HepG2 (cell line): Measurements from ENCODE around the gene PRR35. TPM values are rescaled to one million over a fixed set of nuclear protein-coding genes. Genes with fewer than 3 reads are reported as not detected.

Source experiments
- FOSL2 ChIP-seq: sonication (generic); formaldehyde crosslinking; IDR thresholded peaks from 2 replicates; pipeline ENCODE4 v1.4.0; 2020; ENCODE audit warnings: missing genetic modification reagents
- SMC3 ChIP-seq: IDR thresholded peaks from 2 replicates; pipeline ENCODE4 v1.6.1; 2011; ENCODE audit warnings: low read length, improper control_type of control experiment
- YEATS2 ChIP-seq: sonication (generic); formaldehyde crosslinking; IDR thresholded peaks from 2 replicates; pipeline ENCODE4 v1.4.0; 2020; ENCODE audit warnings: missing genetic modification reagents, borderline replicate concordance
- ZNF274 ChIP-seq: sonication (generic); formaldehyde crosslinking; IDR thresholded peaks from 2 replicates; pipeline ENCODE4 v1.5.1; 2020; ENCODE audit warnings: mild to moderate bottlenecking, missing genetic modification reagents
- ZNF431 ChIP-seq: sonication (generic); formaldehyde crosslinking; IDR thresholded peaks from 2 replicates; pipeline ENCODE4 v1.9.0; 2022; ENCODE audit warnings: missing genetic modification reagents, low read depth, mild to moderate bottlenecking, borderline replicate concordance
- ZNF543 ChIP-seq: sonication (generic); formaldehyde crosslinking; IDR thresholded peaks from 2 replicates; pipeline ENCODE4 v1.4.0; 2020; ENCODE audit warnings: mild to moderate bottlenecking, missing genetic modification reagents
- ZNF614 ChIP-seq: IDR thresholded peaks from 2 replicates; pipeline ENCODE4 v1.6.1; 2018; ENCODE audit warnings: missing biosample characterization, missing genetic modification reagents, inconsistent platforms, borderline replicate concordance
- ZNF619 ChIP-seq: sonication (generic); formaldehyde crosslinking; IDR thresholded peaks from 2 replicates; pipeline ENCODE4 v1.4.0; 2020; ENCODE audit warnings: mild to moderate bottlenecking, missing genetic modification reagents
- polyA plus RNA-seq, 8 experiments: library from polyadenylated mRNA; depleted of rRNA in 3 of 8; stranded (reverse) in 7 of 8; unstranded in 1 of 8; fragments of >200 nt; fragmentation: Illumina TruSeq in 4 of 8; extraction: Trizol in 4 of 8; gene quantifications; 2 replicates each; pipeline versions ENCODE4 v1.2.1 to v1.2.3, GENCODE V29; 2011 to 2016; ENCODE audit warnings: low read depth in 4 of 8, missing spikeins in 1 of 8, mixed read lengths in 1 of 8; ENCODE audit not compliant: insufficient read depth in 1 of 8
- total RNA-seq, 5 experiments: library from RNA; depleted of rRNA; stranded (reverse); fragments of >200 nt; fragmentation: Illumina TruSeq; extraction: Trizol; gene quantifications; 2 replicates each; pipeline ENCODE4 v1.2.3, GENCODE V29; 2016; ENCODE audit warnings: low read depth in 1 of 5
- TF ChIP-seq, protein P1 (sequence below): sonication (generic); formaldehyde crosslinking; IDR thresholded peaks from 2 replicates; pipeline ENCODE4; 2020; ENCODE audit warnings: missing genetic modification reagents, mild to moderate bottlenecking, borderline replicate concordance
- TF ChIP-seq, protein P2 (sequence below): sonication (generic); formaldehyde crosslinking; conservative IDR thresholded peaks from 2 replicates; pipeline ENCODE4 v1.8.0; 2022; ENCODE audit warnings: missing genetic modification reagents
- TF ChIP-seq, protein P3 (sequence below): sonication (generic); formaldehyde crosslinking; IDR thresholded peaks from 2 replicates; pipeline ENCODE4 v1.4.0; 2020; ENCODE audit warnings: missing genetic modification reagents, borderline replicate concordance
- TF ChIP-seq, protein P4 (sequence below), 2 experiments: sonication (generic) in 1 of 2; formaldehyde crosslinking in 1 of 2; IDR thresholded peaks; 2 replicates each; pipeline versions ENCODE4 v1.4.0 to v1.6.1; 2016 to 2020; ENCODE audit warnings: borderline replicate concordance in 1 of 2, low read depth in 1 of 2, mild to moderate bottlenecking in 1 of 2, missing genetic modification reagents in 1 of 2
- TF ChIP-seq, protein P5 (sequence below): IDR thresholded peaks from 2 replicates; pipeline ENCODE4 v1.6.1; 2018; ENCODE audit warnings: missing genetic modification reagents, mild to moderate bottlenecking, missing compliant biosample characterization

PRR35 gene
- total and polyA plus RNA-seq, 2 of the 13 experiments (the other 11 are each of a cell fraction or from before 2014, with no cell fraction given): 0.07 to 0.16 TPM

DNA sequence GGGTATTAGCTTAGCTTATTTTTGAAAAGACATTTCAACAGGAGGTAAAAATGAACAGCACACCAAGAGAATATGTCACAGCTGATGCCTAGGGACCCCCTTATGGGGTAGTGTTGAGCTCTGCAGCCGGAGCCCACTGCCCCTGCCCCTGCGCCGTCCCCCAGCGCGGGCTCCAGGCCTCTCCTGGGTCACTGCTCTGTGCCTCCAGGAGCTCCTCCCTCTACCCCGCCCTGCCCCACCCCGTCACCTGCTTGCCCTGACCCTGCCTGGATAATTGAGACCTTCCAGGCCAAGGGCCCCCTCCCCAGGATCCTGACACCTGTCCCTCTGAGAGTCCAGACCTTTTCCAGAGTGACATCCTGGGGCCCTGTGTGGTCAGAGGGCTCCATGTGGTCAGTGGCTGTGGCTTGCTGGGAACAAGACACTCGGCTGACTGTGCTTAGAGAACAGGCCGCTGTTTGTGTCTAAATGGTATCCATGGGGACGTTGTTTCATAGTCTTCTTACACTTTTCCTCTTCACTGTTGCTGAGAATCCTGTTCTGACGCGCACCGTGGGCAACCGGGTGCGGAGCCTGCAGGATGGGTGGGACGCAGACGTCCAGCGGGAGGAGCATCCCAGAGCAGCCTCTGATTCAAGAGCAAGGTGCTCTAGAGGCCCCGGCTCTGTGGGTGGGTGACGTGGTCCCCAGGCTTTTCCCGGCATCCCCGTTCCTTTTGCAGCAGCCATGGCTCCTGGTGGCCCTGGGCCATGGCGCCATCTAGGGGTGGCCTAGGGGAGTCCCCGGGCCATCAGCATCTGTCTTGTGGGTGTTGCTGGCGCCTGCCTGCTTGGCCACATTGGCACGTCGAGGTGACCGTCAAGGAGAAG, 50.6 kb downstream of the PRR35 start (continued):
- TF ChIP-seq, protein P1, sequence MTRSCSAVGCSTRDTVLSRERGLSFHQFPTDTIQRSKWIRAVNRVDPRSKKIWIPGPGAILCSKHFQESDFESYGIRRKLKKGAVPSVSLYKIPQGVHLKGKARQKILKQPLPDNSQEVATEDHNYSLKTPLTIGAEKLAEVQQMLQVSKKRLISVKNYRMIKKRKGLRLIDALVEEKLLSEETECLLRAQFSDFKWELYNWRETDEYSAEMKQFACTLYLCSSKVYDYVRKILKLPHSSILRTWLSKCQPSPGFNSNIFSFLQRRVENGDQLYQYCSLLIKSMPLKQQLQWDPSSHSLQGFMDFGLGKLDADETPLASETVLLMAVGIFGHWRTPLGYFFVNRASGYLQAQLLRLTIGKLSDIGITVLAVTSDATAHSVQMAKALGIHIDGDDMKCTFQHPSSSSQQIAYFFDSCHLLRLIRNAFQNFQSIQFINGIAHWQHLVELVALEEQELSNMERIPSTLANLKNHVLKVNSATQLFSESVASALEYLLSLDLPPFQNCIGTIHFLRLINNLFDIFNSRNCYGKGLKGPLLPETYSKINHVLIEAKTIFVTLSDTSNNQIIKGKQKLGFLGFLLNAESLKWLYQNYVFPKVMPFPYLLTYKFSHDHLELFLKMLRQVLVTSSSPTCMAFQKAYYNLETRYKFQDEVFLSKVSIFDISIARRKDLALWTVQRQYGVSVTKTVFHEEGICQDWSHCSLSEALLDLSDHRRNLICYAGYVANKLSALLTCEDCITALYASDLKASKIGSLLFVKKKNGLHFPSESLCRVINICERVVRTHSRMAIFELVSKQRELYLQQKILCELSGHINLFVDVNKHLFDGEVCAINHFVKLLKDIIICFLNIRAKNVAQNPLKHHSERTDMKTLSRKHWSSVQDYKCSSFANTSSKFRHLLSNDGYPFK (CRISPR knock-in tag): 0 out of 2 replicates have a peak, but pooled peaks have one; percentile 33
- TF ChIP-seq, protein P2, sequence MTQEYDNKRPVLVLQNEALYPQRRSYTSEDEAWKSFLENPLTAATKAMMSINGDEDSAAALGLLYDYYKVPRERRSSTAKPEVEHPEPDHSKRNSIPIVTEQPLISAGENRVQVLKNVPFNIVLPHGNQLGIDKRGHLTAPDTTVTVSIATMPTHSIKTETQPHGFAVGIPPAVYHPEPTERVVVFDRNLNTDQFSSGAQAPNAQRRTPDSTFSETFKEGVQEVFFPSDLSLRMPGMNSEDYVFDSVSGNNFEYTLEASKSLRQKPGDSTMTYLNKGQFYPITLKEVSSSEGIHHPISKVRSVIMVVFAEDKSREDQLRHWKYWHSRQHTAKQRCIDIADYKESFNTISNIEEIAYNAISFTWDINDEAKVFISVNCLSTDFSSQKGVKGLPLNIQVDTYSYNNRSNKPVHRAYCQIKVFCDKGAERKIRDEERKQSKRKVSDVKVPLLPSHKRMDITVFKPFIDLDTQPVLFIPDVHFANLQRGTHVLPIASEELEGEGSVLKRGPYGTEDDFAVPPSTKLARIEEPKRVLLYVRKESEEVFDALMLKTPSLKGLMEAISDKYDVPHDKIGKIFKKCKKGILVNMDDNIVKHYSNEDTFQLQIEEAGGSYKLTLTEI (CRISPR knock-in tag): no peak
- TF ChIP-seq ZNF431 (CRISPR knock-in tag) (no peak), ZNF274 (CRISPR knock-in tag) (no peak), YEATS2 (peak; percentile 66; the same call in 1 of the 2 replicates), FOSL2 (peak; percentile 53), SMC3 (peak; percentile 36; the same call in 1 of the 2 replicates), ZNF619 (CRISPR knock-in tag) (no peak), ZNF614 (no peak), ZNF543 (no peak)
- TF ChIP-seq, protein P3, sequence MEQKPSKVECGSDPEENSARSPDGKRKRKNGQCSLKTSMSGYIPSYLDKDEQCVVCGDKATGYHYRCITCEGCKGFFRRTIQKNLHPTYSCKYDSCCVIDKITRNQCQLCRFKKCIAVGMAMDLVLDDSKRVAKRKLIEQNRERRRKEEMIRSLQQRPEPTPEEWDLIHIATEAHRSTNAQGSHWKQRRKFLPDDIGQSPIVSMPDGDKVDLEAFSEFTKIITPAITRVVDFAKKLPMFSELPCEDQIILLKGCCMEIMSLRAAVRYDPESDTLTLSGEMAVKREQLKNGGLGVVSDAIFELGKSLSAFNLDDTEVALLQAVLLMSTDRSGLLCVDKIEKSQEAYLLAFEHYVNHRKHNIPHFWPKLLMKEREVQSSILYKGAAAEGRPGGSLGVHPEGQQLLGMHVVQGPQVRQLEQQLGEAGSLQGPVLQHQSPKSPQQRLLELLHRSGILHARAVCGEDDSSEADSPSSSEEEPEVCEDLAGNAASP (CRISPR knock-in tag): 0 out of 2 replicates have a peak, but pooled peaks have one; percentile 40
- TF ChIP-seq, protein P4, sequence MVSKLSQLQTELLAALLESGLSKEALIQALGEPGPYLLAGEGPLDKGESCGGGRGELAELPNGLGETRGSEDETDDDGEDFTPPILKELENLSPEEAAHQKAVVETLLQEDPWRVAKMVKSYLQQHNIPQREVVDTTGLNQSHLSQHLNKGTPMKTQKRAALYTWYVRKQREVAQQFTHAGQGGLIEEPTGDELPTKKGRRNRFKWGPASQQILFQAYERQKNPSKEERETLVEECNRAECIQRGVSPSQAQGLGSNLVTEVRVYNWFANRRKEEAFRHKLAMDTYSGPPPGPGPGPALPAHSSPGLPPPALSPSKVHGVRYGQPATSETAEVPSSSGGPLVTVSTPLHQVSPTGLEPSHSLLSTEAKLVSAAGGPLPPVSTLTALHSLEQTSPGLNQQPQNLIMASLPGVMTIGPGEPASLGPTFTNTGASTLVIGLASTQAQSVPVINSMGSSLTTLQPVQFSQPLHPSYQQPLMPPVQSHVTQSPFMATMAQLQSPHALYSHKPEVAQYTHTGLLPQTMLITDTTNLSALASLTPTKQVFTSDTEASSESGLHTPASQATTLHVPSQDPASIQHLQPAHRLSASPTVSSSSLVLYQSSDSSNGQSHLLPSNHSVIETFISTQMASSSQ (IDR thresholded peaks at IDR 0.05; ENCODE audit: low read depth): no peak
- TF ChIP-seq, protein P4 (CRISPR knock-in tag; IDR thresholded peaks at IDR 0.05; ENCODE audit: borderline replicate concordance): no peak
- TF ChIP-seq, protein P5, sequence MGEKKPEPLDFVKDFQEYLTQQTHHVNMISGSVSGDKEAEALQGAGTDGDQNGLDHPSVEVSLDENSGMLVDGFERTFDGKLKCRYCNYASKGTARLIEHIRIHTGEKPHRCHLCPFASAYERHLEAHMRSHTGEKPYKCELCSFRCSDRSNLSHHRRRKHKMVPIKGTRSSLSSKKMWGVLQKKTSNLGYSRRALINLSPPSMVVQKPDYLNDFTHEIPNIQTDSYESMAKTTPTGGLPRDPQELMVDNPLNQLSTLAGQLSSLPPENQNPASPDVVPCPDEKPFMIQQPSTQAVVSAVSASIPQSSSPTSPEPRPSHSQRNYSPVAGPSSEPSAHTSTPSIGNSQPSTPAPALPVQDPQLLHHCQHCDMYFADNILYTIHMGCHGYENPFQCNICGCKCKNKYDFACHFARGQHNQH (CRISPR knock-in tag): peak; percentile 57; the same call in 1 of the 2 replicates
